ENCODE measurements around the gene CD248.
"Not testable (repeated sequence)": the region's sequence is repeated elsewhere in the genome, so short reads cannot be mapped to it uniquely, and the experiment has no call there.

Gene CD248, protein sequence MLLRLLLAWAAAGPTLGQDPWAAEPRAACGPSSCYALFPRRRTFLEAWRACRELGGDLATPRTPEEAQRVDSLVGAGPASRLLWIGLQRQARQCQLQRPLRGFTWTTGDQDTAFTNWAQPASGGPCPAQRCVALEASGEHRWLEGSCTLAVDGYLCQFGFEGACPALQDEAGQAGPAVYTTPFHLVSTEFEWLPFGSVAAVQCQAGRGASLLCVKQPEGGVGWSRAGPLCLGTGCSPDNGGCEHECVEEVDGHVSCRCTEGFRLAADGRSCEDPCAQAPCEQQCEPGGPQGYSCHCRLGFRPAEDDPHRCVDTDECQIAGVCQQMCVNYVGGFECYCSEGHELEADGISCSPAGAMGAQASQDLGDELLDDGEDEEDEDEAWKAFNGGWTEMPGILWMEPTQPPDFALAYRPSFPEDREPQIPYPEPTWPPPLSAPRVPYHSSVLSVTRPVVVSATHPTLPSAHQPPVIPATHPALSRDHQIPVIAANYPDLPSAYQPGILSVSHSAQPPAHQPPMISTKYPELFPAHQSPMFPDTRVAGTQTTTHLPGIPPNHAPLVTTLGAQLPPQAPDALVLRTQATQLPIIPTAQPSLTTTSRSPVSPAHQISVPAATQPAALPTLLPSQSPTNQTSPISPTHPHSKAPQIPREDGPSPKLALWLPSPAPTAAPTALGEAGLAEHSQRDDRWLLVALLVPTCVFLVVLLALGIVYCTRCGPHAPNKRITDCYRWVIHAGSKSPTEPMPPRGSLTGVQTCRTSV

DNA sequence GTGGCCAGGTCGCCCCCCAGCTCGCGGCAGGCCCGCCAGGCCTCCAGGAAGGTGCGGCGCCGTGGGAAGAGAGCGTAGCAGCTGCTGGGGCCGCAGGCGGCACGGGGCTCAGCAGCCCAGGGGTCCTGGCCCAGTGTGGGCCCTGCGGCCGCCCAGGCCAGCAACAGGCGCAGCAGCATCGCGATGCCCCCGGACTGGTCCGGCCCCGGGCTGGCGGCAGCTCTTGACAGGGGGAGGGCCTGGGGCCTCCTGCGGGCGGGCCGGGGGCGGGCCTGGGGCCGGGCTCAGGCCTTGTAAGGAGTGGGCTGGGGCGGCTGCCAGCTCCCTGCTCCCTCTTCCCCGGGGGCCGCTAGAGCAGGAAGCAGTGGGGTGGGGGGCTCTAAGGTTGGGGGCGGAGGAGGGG, at the start of gene CD248:
Gene CD248 (minus strand): TSS at position 196 of the 403 bp plus-strand sequence. CDS start 17 bp downstream, at position 179.
- no peak for DNase-seq (ENCODE audit: low spot score)

DNA sequence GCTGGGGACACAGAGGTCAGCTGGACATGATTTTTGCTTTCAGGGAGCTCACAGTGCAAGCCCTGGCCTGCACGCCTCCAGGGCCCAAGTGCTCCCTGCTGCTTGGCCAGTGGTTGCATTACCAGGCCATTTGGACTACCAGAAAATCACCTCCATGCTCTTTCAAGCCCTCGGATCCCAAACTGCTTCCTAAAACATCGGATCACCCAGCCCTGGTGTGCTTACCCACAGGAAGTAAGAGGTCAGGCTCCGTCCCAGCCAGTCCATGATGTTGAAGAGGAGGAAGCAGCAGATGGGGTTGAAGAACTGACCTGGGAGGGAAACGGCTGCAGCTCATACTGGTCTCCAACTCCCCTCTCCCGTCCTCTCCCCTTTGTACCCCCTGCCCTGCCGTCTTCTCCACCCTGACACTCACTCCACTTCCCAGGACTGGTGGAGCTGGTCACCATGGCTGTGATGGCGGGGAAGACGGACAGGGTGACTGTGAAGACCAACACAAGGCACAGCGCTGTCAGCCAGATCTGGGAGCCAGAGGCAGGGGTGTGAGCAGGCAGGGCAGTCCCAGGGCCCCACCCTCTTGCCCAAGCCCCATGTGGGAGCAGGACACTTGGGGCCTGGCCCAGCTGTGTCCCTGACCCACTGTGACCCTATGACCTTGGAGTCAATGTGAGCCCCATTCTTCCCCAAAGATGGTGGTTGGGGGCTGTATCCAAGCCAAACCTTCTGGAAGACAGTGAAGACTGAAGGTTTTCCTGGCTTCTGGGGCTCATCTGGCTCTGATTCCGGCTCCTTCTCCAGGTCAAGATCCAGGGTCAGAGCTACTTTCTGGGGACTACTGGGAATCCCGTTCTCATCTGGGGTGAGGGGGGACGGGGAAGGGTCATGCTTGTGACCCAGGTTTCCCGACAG, 49.1 kb upstream of the CD248 start:
- no peak for DNase-seq (ENCODE audit: low spot score)

DNA sequence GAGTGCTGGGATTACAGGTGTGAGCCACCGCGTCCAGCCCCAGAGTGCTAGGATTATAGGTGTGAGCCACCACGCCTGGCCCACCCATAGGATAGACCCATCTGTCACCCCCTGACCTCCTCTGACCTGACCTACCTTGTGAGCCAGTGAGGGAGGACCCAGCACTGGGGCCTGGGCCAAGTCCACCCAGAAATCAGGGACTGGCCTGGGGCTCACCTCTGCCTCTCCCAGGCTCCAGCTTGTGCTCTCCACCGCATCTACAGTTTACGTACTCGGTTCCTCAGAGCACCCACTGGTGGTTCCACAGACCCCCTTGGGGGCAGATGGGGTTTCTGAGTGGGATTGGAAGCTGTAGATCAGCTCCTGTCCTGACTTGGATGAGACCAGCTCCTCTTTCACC, 48.3 kb upstream of the CD248 start:
- DNase-seq (ENCODE audit: low spot score), result no peak

DNA sequence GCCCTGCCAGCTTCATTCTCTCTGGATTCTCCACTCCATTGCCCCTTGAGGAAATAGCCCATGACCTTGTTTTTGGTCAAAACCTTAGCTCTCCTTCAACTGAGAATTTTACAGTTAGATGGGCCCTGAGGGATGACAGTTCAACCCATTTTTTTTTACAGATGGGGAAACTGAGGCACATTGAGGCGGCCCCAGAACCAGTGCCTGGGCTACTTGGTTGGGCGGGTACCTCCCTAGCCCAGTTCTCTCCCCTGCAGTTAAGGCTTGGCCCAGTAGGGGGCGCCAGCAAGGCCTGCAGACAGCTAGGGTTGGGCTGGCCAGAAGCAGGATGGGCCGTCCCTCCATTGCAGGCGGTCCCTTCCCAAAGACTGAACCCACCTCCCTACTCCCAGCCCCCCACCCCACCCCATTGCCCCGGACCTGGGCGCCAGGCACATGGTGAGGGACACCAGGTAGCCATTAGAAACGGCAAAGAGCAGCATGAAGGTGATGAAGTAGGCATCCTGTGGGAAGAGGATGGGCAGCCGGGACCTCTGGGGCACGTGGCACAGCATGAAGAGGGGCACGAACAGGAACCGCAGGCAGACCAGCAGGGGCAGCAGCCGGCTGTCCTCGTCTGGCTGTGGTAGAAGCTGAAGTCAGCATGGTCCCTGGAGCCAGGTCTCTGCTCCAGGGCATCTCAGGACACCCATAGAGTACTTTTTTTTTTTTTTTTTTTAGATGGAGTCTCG, 47.1 kb upstream of the CD248 start:
- peak; percentile 58 for DNase-seq (ENCODE audit: low spot score)

DNA sequence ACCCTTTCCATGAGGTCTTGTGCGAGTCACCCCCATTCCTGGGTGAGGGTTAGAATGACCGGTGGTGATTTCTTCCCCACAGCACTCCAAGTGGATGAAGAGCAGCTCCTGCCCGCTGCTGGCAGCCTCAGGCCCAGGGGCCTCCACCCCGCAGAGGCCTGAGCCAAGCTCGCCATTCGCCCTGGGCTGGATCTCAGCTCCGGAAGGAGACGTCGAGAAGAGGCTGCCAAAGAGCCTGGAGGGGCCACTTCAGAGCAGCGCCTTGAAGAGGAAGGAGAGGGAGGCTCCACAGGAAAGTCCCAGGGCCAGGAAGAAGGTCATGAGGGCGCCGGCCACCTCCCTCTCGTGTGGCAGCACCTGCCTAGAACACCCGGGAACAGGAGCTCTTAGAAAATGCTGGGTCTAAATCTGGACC, 46.4 kb upstream of the CD248 start:
- DNase-seq (ENCODE audit: low spot score), result no peak

DNA sequence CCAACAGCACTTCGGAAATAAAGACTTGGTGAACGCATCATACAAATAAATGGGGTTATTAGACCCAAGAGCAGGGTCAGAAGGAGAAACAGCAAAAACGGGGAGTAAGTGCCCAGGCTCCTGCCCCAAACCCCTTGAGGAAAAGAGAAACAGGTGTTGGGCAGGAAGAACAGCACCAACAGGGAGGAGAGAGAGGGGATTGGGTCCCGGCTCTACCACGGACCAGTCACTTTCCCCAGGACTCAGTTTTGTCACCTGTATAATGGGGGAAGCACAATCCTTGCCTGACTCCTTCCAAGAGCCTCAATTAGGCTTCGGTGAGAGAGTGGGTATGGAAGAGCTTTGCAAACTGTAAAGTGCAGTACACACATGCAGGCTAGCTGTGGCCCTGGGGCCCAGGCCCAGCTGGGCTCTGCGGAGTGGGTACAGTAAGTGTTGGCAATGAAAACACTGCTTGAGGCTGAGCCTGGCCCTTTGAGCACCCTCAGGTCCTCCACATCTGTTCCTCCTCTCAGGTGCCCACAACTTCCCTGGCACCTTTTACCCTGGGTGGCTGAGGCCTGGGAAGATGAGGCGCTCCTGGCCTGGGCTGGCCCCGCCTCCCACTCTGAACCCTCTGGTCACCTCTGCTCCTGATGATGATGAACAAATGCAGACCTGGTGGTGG, 45.8 kb upstream of the CD248 start:
- no peak for DNase-seq (ENCODE audit: low spot score)

DNA sequence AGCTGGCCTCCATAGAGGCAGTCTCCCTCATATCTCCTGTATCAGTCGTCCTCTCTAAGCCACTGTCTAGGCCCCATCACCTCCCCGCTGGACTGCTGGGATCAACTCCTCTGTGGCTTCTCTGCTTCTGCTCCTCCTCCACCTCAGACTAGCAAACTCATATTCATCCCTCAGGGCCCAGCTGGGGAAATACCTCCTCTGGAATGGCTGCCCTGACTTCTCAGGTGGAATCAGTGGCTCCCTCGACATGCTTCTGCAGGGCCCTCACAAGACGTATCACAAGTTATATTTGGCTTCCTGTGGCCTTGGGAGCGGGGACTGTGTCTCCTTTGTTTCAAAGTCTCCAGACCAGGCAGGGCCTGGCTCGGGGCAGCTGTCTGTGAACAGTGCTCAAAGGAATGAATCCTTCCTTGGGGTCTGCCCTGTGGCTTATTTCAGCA, 44.7 kb upstream of the CD248 start:
- no peak for DNase-seq (ENCODE audit: low spot score)

DNA sequence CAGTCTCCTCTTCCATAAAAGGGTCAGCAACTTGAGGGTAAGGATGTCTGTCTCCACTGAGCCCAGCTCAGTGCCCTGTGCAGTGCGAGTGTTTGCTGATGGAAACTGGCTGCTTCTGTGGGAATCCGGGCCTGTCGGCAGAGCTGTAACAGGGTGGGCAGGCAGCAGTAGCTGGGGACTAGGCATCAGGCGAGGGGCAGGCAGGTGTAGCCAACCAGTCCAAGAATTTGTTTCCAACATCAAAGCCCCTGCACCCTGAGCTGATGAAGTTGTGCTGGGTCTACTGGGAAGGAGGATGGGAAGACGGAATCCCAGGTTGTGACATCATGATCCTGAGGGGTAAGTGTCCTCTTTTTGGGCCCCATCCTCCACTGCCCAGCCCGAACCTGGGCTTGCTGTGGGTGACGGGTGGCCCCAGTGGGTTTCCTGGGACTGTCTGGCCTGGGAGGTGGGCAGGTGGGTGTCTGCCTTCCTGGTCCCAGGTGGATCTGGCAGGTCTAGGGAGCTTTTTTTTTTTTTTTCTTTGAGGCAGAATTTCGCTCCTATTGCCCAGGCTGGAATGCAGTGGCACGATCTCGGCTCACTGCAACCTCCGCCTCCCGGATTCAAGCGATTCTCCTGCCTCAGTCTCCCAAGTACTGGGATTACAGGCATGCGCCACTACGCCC, 43.7 kb upstream of the CD248 start:
- no peak for DNase-seq (ENCODE audit: low spot score)

DNA sequence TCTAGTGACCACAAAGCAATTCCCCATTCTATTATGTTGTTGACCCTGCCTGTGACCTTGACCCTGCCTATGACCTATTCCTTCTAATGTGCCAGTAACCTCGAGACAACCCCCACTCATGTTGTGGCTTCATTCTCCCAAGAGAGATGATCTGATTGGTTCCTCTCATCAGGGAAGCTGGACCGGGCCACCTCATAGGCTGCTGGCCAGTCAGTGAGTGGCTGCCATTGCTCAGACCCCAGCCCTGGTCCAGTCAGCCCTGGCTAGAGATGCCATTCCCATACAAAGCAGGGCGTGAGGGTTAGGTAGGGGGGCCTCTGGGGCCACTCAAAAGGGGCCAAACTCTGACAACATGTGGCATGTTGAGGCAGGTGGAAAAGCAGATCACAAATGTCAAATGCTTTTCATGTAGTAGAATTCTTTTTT, 42.8 kb upstream of the CD248 start:
- no peak for DNase-seq (ENCODE audit: low spot score)

DNA sequence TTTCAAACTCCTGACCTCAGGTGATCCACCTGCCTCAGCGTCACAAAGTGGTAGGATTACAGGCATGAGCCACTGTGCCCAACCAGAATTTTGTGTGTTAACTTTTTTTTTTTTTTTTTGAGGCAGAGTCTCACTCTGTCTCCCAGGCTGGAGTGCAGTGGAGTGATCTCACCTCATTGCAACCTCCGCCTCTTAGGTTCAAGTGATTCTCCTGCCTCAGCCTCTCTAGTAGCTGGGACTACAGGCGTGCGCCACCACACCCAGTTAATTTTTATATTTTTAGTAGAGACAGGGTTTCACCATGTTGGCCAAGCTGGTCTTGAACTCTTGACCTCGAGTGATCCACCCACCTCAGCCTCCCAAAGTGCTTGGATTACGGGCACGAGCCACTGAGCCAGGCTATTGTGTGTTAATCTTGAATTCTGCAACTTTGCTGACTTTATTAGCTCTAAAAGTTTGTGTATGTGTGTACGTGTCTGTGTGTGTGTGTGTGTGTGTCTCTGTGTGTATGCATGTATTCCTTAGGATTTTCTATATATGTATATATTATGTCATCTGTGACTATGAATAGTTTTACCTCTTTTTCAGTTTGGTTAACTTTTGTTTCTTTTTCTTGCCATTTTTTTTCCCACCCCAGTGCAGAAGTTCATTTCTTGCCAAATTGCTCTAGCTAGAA, 33.9 kb upstream of the CD248 start:
- DNase-seq (ENCODE audit: low spot score), result not testable (repeated sequence)

DNA sequence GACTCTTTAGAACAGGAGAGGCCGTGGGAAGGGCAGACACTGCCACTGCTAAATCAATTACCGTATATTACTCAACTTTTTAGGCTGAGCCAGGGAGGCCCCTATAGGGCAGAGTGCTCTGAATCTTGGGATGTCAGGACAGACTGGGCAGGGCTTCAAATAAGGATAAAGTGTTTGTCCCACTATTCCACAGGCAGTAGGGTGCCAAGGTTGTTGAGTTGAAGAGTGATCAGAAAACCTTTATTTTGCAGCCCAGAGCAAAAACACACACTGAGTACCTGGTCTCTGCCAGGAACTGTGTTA, 32.2 kb upstream of the CD248 start:
- DNase-seq (ENCODE audit: low spot score), result no peak

DNA sequence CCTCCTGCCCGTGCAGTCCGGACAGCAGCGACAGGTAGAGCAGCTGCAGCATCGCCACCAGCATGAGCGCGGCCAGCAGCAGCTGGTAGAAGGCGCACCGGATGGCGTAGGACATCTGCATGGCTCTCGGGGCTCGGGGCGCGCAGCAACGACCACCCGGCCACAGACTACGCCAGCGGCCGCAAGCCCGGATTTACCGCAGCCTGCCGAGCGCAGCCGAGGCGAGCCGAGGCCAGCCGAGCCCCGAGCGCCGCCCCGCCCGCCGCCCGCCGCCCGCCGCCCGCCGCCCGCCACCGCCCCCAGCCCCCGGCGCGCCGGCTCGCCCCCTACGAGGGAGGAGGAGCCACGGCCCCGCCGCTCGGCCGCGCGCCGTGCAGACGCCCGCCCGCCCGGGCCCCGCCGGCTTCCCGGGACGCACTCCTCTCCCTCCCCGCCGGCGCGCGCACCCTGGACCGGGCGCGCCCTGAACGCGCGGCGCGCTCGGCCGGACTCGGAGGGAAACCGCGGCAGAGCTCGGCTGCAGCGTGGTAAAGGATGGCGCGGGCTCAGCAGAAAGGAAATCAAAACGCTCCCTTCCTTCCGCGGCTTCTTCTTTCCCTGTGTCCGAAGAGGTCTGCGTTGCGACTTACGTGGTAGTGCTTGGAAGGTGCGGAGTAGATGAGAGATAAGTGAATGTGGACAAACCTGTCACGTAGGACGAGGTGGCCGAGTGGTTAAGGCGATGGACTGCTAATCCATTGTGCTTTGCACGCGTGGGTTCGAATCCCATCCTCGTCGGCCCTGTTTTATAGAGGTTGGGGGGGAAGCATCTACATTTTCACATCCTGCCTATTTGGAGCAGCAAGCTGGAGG, 30.8 kb upstream of the CD248 start, which contains the start of gene B4GAT1:
Gene B4GAT1 (minus strand): TSS at position 205 of the 852 bp plus-strand sequence. CDS start 84 bp downstream, at position 121.
- DNase-seq (ENCODE audit: low spot score), result peak; percentile 94

DNA sequence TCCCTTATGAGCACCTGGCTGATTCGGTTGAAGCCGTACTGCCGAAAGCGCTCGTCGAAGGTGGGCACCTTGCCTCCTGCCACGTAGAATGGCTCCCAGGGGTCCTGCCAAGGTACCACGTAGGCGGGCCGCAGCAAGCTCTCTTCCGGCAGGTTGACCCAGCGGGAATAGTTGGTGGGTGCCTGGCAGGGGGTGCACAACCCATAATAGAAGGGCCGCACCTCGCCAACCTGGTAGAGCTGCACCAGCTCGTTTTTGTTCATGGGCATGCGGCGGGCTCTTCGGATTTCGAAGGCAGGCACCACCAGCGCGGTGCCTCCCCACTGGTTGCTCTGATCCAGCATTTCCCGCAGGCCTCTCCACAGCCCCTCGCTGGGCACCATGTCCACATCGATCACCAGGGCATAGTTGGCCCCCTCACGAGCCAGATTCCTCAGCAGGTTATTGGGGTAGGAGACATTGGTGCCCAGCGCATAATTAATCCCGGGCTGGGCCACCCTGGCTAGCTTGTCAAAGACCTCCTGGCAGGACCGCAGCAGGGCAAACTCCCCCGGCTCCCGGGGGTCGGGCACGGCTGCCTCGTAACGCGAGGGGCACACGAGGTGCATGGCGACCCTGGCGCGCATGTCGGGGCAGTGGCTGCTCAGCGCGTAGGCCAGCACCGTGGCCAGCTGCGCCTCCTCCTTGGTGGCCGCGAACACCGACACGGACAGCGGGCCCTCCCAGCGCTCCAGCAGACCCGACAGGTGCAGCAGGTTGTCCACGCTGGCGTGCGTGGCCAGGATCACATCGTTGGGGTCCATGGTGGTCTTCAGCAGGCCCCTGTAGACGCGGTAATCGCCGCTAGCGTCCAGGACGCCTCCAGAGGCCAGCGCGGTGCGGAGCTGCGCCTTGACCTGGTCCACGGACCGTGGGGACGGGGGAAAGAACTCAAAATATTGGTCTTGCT, 29.9 kb upstream of the CD248 start:
- no peak for DNase-seq (ENCODE audit: low spot score)

DNA sequence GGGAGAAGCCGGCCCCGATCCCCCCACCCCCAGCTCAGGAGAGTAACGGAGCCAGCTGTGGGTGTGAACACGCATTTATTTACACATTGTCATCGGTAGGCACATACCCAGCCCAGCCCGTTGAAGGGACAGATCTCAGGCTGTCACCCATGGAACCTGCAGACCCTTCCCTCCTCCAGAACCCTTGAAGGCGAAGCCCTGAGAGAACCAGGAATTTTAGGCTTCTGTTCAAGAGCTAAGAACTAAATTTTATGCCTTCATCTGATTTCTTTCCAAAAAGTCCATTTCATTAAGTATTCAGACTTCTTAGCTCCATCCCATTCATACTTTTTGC, 28.4 kb upstream of the CD248 start:
- no peak for DNase-seq (ENCODE audit: low spot score)

DNA sequence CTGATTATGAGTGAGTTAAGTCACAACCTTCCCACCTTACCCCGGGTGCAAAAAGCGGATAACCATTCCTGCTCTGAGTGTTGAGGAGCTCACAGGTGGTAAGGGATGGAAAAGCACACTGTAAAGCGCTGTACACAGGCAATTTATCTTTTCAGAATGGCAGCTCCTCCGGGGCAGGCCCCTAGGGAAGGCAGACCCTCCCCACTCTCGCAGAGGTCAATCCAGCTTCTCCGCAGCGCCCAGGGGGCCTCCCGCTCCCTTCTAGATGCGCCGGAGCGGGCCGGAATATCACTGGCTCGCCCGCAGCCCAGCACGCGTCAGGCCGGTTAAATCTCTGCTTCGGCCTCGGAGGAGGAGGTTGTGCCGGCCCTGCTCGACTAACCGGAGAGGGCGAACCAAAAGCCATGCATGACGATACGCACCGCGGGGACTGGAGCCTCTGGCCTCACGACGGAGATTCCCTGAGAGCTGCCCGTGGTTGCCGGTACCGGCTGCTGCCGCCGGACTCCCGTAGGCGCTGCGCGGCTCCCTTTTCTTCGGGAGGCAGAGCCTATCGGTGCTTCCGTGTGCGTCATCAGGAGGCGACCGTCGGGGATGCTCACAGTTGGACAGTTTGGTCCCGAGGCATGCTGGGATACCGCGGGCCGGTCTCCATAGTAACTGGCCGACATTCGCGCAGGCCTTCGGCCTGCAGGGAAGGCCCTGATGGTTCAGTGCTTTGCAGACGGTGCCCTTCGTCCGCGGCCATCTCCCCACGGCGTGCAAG, 27.9 kb upstream of the CD248 start, which contains the start of gene BRMS1:
Gene BRMS1 (minus strand): TSS at position 555 of the 766 bp plus-strand sequence. CDS start 2,870 bp downstream, outside the sequence.
- DNase-seq (ENCODE audit: low spot score), result peak; percentile 97

DNA sequence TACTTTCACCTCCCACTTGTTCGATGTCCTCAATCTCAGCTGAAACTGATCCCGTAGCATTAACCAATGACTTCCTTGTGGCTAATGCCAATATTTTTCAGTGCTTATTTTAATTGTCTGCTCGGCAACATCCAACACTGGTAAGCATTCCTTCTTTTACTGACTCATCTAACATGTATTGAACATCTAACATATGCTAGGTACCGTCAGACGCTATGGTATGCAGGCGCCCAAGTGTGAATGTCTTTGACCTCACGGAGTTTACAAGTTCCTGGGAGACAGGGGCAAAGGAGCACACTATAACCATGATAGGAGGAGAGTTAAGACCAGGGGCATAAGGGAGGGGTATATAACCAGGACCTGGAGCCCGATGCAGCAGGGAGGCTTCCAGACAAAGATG, 26.3 kb upstream of the CD248 start:
- DNase-seq (ENCODE audit: low spot score), result no peak

All from cerebellar cortex (tissue), 1 donor.